ENCODE results near the gene KCNQ2. TPM values are rescaled to one million over a fixed set of nuclear protein-coding genes. Genes with fewer than 3 reads are reported as not detected.

Gene KCNQ2
- total and polyA plus RNA-seq, 7 donors: 0.01 to 2.8 (median 0.15) TPM; not detected in 1

DNA sequence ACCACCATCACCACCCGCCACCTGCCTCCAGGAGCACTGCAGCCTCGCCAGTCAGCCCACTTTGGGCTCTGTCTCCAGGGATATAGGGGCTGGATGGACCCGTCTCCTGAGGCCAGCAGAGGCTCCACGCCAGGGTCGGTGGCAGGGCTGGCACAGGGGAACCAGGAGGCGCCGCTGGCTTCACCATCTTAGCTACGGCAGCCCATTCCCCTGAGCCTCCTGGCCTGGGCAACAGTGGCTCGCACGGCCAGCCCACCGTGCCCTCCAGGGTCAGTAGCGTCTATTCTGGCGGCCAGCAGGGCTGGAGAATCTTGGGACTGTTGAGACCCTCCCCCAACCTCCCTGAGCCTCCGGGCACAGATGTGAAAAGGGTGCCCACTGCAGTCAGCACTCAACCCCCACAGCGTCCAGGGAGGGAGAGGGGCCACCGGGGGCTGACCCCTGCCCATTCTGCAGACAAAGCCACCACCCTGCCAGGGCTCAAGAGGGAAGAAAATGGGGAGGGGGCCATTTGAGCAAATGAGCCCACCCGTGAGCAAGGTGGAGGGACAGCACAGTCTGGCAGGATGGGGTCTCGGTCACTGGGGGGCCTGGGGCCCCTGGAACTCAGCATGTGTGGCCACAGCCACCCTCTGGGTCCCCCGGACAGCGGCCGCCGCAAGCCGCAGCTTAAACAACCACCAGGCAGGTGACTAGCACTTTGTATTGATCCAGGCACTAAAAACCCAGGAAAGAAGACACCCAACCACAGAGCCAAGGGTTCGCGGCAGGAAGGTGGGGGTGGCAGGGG, 28.7 kb downstream of the KCNQ2 start:
- Histone ChIP-seq H3K27me3 (ENCODE audit: insufficient read depth in 3 of 3, low read length in 2 of 3) (peaks cover 0 to 22% (median 6%) of the 10 kb centered on the region in 3 donors), H3K27ac (no peak overlapping the region), H3K4me1 (no peaks in the 10 kb centered on the region), H3K4me3 (no peak overlapping the region), H3K36me3 (ENCODE audit: insufficient read depth in 1 of 2, low read depth in 1 of 2) (no peaks in the 10 kb centered on the region), H3K9me3 (no peaks in the 10 kb centered on the region)
- WGBS, 3 donors: 89 to 92% (median 90%) methylated on average over 25 of the region's 25 CpGs
- ATAC-seq: no peak
- intact Hi-C loops (cut with DNase I): no loop called here
- TF ChIP-seq, protein P1, sequence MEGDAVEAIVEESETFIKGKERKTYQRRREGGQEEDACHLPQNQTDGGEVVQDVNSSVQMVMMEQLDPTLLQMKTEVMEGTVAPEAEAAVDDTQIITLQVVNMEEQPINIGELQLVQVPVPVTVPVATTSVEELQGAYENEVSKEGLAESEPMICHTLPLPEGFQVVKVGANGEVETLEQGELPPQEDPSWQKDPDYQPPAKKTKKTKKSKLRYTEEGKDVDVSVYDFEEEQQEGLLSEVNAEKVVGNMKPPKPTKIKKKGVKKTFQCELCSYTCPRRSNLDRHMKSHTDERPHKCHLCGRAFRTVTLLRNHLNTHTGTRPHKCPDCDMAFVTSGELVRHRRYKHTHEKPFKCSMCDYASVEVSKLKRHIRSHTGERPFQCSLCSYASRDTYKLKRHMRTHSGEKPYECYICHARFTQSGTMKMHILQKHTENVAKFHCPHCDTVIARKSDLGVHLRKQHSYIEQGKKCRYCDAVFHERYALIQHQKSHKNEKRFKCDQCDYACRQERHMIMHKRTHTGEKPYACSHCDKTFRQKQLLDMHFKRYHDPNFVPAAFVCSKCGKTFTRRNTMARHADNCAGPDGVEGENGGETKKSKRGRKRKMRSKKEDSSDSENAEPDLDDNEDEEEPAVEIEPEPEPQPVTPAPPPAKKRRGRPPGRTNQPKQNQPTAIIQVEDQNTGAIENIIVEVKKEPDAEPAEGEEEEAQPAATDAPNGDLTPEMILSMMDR (IDR thresholded peaks at IDR 0.05): no peak
- no peak for DNase-seq

DNA sequence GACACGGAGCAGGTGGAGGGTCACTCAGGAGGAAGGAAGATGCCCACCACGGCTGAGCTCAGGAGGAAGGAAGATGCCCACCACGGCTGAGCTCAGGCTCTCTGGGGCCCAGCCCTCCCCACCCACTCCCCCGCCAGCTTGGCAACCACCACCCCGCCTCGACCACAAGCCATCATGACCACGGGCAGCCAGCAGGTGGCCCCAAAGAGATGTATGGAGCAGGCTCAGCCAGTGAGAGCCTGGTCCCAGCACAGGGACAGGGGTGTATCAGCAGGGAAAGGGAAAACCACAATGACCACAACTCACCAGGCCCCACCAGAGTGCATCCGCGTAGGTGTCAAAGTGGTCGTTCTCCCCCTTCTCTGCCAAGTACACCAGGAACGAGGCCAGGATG, 30.4 kb downstream of the KCNQ2 start:
- no peaks in the 10 kb centered on the region for H3K9me3 ChIP-seq
- H3K4me1 ChIP-seq: no peaks in the 10 kb centered on the region
- DNase-seq (peak; percentile 61 to 71), ATAC-seq (peak; percentile 55 to 80 (median 74))
- TF ChIP-seq, protein P1 (IDR thresholded peaks at IDR 0.05): peak; percentile 31
- peaks cover 0 to 12% (median 2%) of the 10 kb centered on the region in 3 donors for H3K27me3 ChIP-seq (ENCODE audit: insufficient read depth in 3 of 3, low read length in 2 of 3)
- H3K27ac ChIP-seq: no peak overlapping the region
- WGBS, 3 donors: 33 to 45% (median 39%) methylated on average over 9 to 11 of the region's 11 CpGs
- intact Hi-C loops (cut with DNase I): no loop called here
- no peaks in the 10 kb centered on the region for H3K36me3 ChIP-seq (ENCODE audit: insufficient read depth in 1 of 2, low read depth in 1 of 2)
- no peak overlapping the region for H3K4me3 ChIP-seq

DNA sequence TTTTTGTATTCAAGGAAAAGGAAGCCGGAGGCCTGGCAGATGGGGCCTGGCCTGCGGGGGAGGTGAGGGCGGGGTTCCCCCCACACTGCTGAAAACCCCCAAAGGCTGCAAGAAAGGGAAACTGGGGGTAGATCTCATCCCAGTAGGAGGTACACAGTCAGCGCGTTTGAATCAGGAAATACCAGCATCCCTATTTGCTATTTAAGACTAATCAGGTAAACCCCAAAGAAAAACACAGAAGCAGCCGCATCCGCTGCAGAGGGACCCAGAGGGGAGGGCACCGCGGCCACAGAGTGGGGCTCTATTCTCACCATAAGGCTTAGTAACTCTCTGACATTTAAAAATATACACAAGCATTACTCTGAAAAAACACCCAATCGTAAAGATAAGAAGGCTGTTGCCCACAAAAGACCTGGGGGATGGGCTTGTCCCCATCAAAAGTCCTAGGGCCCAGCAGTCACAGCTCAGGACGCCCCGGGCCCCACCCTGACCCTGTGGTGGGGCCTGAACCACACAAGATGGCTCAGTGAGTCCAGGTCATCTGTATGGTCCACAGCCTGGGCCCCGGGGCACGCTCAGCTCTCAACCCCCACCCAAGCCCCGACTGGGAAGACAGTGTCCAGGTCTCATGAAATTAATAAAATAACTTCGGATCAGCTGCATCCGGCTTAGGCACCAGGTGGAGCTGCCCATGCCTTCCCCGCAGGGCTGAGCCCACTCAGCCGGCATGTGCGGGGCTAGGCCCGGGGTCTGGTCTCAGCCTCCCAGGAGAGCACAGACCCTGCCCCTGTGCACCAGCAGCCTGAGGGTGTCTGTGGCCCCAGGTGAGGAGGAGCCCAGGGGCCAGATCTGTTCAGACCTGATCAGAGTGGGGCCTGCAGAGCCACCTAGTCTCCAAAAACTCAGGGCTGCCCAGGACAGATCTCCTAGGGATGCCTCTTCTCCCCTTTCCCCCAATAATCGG, 31.0 kb downstream of the KCNQ2 start:
- no peak overlapping the region for H3K27ac ChIP-seq
- TF ChIP-seq, protein P1 (IDR thresholded peaks at IDR 0.05): no peak
- 64 to 72% (median 66%) methylated on average over 21 to 22 of the region's 22 CpGs for WGBS, 3 donors
- H3K36me3 ChIP-seq (ENCODE audit: insufficient read depth in 1 of 2, low read depth in 1 of 2): no peaks in the 10 kb centered on the region
- DNase-seq (no peak), ATAC-seq (peak in 1 of 4 donors; percentile 9)
- intact Hi-C loops (cut with DNase I): no loop called here
- H3K9me3 ChIP-seq: no peaks in the 10 kb centered on the region
- no peak overlapping the region for H3K4me3 ChIP-seq
- no peaks in the 10 kb centered on the region for H3K4me1 ChIP-seq
- peaks cover 0 to 11% (median 2%) of the 10 kb centered on the region in 3 donors for H3K27me3 ChIP-seq (ENCODE audit: insufficient read depth in 3 of 3, low read length in 2 of 3)

DNA sequence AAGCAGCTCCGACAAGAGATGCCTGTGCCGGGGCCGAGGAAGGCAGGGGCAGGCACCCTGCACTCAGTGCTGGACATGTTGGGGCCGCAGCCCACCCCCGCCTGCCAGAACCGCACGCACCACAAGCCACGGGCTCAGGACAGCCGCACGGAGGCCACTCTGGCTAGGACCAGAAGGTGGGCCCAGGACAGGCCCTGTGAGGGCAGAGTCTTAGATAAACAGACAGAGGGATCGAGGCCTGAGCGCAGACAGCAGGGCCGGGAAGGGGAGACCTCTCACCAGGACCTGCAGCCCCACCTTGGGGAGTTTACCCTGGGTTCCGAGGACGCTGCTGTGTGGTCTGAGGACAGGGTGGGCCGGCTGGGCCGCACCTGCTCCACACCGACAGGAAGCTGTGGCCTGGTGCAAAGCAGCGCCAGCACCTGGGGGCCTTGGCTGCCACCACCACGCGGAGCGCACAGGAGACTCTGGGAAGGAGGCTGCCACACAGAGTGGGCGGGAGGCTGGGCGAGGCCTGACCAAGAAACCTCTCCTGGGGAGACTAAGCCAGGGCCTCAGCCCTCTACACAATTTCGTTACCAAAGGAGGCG, 32.0 kb downstream of the KCNQ2 start:
- H3K4me1 ChIP-seq: no peaks in the 10 kb centered on the region
- ATAC-seq (no peak), DNase-seq (no peak)
- intact Hi-C loops (cut with DNase I): no loop called here
- no peaks in the 10 kb centered on the region for H3K9me3 ChIP-seq
- WGBS, 3 donors: 81 to 90% (median 82%) methylated on average over 26 of the region's 26 CpGs
- no peaks in the 10 kb centered on the region for H3K36me3 ChIP-seq (ENCODE audit: insufficient read depth in 1 of 2, low read depth in 1 of 2)
- peaks cover 0 to 11% (median 2%) of the 10 kb centered on the region in 3 donors for H3K27me3 ChIP-seq (ENCODE audit: insufficient read depth in 3 of 3, low read length in 2 of 3)
- TF ChIP-seq, protein P1 (IDR thresholded peaks at IDR 0.05): no peak
- no peak overlapping the region for H3K27ac ChIP-seq
- H3K4me3 ChIP-seq: no peak overlapping the region
